Activated T-cell treated with anti-CD3 and anti-CD28 coated beads, Interleukin-2, amount 50 U/mL, for 72 hours (primary cell): ENCODE data around the gene PARL. TPM values are rescaled to one million over a fixed set of nuclear protein-coding genes. Genes with fewer than 3 reads are reported as not detected.
A peak's percentile ranks its signal among the peaks of the same experiment; 100 is the strongest.
"Not testable (repeated sequence)": the region's sequence is repeated elsewhere in the genome, so short reads cannot be mapped to it uniquely, and the experiment has no call there.

Source experiments
- ATAC-seq, 2 donors: fragments of 150-1000 bp; cut with Tn5 transposase; replicated peaks in 1 of 2; 2 replicates each; pipeline ENCODE4 v1.10.0; 2021; ENCODE audit warnings: moderate library complexity in 2 of 2, mild to moderate bottlenecking in 1 of 2
- DNase-seq, 2 donors: peaks; one replicate each; pipeline ENCODE4 v3.0.0; 2021 to 2022; ENCODE audit warnings: mixed read lengths in 1 of 2
- H3K27ac Mint-ChIP-seq: one replicate; pipeline ENCODE4 v1.8.0; 2022; ENCODE audit warnings: mild to moderate bottlenecking, moderate library complexity, mixed read lengths
- H3K27me3 Mint-ChIP-seq: one replicate; pipeline ENCODE4 v1.8.0; 2022; ENCODE audit warnings: low read depth, mixed read lengths
- H3K36me3 Mint-ChIP-seq, 2 donors: one replicate each; pipeline ENCODE4 v1.8.0; 2022; ENCODE audit warnings: mixed read lengths in 2 of 2, mild to moderate bottlenecking in 1 of 2; ENCODE audit not compliant: insufficient read depth in 2 of 2
- H3K4me1 Mint-ChIP-seq: one replicate; pipeline ENCODE4 v1.8.0; 2022; ENCODE audit warnings: low read depth, mixed read lengths
- H3K4me3 Mint-ChIP-seq, 2 donors: one replicate each; pipeline ENCODE4 v1.8.0; 2022; ENCODE audit warnings: mild to moderate bottlenecking in 2 of 2, mixed read lengths in 2 of 2, moderate library complexity in 2 of 2
- H3K9me3 Mint-ChIP-seq, 2 donors: one replicate each; pipeline ENCODE4 v1.8.0; 2022; ENCODE audit warnings: mixed read lengths in 2 of 2
- total RNA-seq, 2 donors: library from RNA; stranded (reverse); gene quantifications; one replicate each; pipeline ENCODE4 v1.2.3, GENCODE V29; 2022

Gene PARL
- total RNA-seq, 2 donors from 2014 or later: 77.3 to 92.3 TPM

DNA sequence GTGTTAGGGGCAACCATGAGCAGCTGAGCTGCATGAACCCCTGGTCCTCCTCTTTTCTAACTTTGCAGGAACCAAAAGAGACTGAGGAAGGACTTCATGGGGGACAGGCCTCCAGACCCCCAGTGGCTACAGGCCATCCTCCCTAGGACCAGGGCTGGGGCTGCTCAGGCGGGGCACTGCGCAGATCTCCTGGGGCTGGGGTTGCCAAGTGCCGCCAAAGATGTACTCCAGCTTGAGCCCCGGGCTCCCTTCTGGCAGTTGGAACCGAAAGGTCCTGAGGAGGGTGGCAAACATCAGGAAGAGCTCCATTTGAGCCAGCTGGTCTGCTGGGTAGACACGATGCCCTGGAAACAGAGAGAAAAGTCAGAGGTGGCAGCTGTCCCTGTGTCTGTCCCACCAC is 11.1 kb upstream of the PARL start:
- Mint-ChIP-seq H3K9me3 (no peaks in the 10 kb centered on the region), H3K27ac (no peak overlapping the region), H3K4me1 (peaks cover 4% of the 10 kb centered on the region), H3K27me3 (peaks cover 12% of the 10 kb centered on the region), H3K4me3 (no peak overlapping the region), H3K36me3 (no peaks in the 10 kb centered on the region)
- ATAC-seq (no peak), DNase-seq (no peak)

DNA sequence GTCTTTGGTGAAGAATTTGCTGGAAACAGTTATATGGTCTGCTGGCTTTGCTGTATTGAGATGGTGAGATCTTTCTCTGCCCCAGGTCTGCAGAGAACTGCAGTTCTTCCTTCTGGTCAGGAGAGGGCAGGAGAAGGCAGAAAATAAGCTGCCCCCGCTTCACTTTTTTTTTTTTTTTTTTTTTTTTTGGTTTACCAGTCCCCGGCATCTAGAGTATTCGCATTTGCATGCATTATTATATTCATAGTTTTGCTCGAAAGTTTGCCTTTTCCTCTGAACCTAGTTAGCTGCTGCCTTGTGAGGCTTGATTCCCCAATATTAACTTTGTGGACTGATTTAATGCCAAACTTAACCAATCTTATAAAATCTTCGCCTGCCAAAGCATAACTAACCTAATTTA is 10.6 kb upstream of the PARL start:
- peaks cover 4% of the 10 kb centered on the region for H3K4me1 Mint-ChIP-seq
- DNase-seq: peak; percentile 27 to 41
- no peak overlapping the region for H3K4me3 Mint-ChIP-seq
- peak; percentile 63 to 68 for ATAC-seq
- H3K27me3 Mint-ChIP-seq: peaks cover 12% of the 10 kb centered on the region
- H3K36me3 Mint-ChIP-seq: no peaks in the 10 kb centered on the region
- no peaks in the 10 kb centered on the region for H3K9me3 Mint-ChIP-seq
- no peak overlapping the region for H3K27ac Mint-ChIP-seq

DNA sequence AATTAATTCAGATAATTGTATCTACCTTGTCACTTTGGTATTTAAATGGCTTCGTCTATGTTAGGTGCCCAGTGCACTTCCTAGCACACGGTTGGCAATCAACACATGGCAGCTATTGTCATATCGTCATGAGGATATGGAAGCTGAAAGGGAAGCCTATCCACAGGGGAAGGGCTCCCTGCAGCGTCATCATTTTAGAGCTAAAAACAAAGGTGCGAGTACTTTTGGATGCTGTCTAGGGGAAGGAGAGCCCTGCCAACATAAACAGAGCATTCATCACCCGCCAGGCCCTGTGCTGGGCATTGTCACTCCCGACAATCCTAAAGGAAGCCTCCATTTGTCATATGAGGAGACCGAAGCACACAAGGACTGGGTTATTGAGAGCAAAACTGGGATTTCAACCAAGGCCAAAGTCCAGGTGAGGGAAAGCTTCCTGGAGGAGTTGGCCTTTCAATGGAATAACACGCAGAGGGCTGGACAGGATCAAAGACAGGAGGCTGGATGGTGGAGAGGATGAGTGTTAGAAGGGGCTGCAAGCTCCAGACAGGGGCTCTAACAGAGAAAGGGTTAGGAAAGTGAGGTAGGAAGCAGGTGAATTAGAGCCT is 8.0 kb upstream of the PARL start:
- ATAC-seq (no peak), DNase-seq (no peak)
- Mint-ChIP-seq H3K27me3 (peaks cover 12% of the 10 kb centered on the region), H3K36me3 (no peaks in the 10 kb centered on the region), H3K27ac (no peak overlapping the region), H3K9me3 (no peaks in the 10 kb centered on the region), H3K4me3 (no peak overlapping the region), H3K4me1 (peaks cover 4% of the 10 kb centered on the region)

DNA sequence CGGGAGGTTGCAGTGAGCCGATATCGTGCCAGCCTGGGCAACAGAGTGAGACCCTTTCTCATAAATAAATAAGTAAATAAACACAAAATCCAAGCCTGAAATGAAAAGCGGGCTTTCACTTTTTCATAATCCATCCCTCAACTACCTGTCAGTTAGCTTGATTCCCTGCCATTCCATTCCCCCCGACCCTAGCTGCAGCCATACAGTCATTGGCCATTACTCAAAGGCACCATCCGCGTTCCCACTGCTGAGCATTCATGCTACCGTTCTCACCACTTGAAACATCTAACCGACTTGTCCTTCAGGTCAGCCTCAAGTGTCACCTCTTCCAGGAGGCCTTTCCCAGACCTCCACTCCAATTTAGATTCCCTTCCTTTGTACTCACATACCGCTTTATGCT is 1.1 kb upstream of the PARL start:
- Mint-ChIP-seq H3K4me1 (peaks cover 33% of the 10 kb centered on the region), H3K27me3 (no peaks in the 10 kb centered on the region), H3K36me3 (peaks cover 0 to 5% of the 10 kb centered on the region in 2 donors), H3K4me3 (peak overlapping the region; percentile 52 to 66), H3K27ac (no peak overlapping the region), H3K9me3 (no peaks in the 10 kb centered on the region)
- ATAC-seq (no peak), DNase-seq (no peak)

DNA sequence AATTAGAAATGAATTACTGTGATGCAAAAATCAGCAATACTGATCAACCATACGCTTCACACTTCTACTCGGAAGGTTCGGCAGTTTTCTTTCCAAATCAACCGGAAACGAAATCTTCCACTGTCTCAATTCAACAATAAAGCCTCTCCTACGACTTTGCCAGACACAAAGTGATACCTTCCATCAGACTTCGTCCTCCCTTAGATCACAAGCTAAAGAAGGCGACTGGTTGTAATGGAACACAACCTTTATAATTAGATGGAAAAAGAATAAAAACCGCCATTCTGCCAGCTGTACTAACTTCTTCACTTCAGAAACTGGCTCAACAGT is 618 bp downstream of the PARL start:
- no peak for DNase-seq
- Mint-ChIP-seq H3K27ac (peak overlapping the region; percentile 98), H3K9me3 (no peaks in the 10 kb centered on the region), H3K27me3 (no peaks in the 10 kb centered on the region), H3K4me1 (peaks cover 41% of the 10 kb centered on the region), H3K4me3 (peak overlapping the region; percentile 93 to 99), H3K36me3 (peaks cover 0 to 5% of the 10 kb centered on the region in 2 donors)
- ATAC-seq: no peak

DNA sequence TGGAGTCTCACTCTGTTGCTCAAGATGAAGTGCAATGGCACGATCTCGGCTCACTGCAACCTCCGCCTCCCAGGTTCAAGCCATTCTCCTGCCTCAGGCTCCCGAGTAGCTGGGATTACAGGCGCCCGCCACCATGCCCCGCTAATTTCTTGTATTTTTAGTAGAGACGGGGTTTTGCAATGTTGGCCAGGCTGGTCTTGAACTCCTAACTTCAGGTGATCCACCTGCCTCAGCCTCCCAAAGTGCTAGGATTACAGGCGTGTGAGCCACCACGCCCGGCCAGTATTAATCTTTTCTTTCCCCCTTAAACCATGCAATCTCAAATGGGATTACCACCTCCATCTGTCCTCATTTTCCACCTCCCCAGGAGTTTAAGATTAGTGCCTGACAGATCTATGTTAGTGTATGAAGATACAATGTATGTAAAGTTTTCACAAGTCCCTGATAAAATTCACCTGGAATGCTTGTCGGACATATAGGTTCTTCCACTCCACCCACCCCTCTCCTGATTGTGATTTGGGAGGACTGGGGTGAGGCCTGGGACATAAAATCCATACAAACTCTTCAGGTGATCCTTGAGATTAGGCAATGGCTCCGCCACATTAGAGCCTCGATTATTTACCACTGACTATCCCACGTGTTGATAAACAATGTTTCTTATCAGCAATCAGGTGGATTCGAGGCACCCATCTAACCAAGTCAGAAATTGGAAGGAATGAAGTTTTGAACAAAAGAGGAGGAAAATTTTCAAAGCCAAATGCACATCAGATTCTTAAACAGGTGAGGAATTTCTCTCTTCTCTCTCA is 1.2 kb downstream of the PARL start:
- H3K27me3 Mint-ChIP-seq: no peaks in the 10 kb centered on the region
- no peaks in the 10 kb centered on the region for H3K9me3 Mint-ChIP-seq
- H3K27ac Mint-ChIP-seq: peak overlapping the region; percentile 98
- ATAC-seq (no peak), DNase-seq (no peak)
- peaks cover 0 to 5% of the 10 kb centered on the region in 2 donors for H3K36me3 Mint-ChIP-seq
- H3K4me1 Mint-ChIP-seq: peaks cover 46% of the 10 kb centered on the region
- peak overlapping the region; percentile 93 to 99 for H3K4me3 Mint-ChIP-seq

DNA sequence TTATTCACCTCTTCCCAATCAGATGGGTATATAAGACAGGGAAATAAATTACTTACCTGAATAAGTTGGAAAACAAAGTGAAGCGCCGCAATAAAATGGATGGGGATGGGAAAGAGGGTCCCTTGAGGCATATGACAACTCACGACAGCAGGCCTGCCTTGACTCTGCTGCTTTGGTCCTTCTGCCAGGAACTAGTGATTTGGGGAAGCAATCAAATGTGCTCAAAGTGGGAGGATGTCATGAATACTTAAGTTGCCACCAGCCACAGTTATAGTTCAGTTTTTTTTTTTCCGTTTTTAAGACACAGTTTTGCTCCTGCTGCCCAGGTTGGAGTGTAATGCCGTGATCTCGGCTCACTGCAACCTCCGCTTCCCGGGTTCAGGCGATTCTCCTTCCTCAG is 4.6 kb downstream of the PARL start:
- DNase-seq (no peak), ATAC-seq (no peak)
- H3K27me3 Mint-ChIP-seq: no peaks in the 10 kb centered on the region
- no peak overlapping the region for H3K4me3 Mint-ChIP-seq
- H3K4me1 Mint-ChIP-seq: peaks cover 54% of the 10 kb centered on the region
- peaks cover 0 to 9% of the 10 kb centered on the region in 2 donors for H3K36me3 Mint-ChIP-seq
- H3K9me3 Mint-ChIP-seq: no peaks in the 10 kb centered on the region
- no peak overlapping the region for H3K27ac Mint-ChIP-seq

DNA sequence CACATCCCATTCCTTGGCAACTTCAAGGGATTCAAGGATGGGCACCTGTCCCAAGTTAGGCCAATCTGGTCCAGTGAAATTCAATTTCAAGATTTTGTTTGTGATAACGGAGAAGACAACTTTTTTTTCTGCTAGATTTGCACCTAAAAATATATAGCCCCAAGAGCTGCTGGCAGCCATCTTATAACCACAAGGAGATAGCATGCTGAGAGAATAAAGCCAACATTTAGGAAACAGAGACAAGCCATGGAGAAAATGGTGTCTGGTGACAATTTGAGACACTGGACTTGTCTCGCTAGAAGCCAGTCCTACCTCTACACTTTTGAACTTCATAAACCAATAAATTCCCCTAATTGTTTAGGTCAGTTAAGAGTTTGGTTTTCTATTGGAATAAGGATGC is 5.4 kb downstream of the PARL start:
- H3K27me3 Mint-ChIP-seq: no peaks in the 10 kb centered on the region
- no peak for DNase-seq
- no peak for ATAC-seq
- peaks cover 54% of the 10 kb centered on the region for H3K4me1 Mint-ChIP-seq
- H3K4me3 Mint-ChIP-seq: no peak overlapping the region
- H3K27ac Mint-ChIP-seq: no peak overlapping the region
- H3K9me3 Mint-ChIP-seq: no peaks in the 10 kb centered on the region
- peaks cover 0 to 9% of the 10 kb centered on the region in 2 donors for H3K36me3 Mint-ChIP-seq

DNA sequence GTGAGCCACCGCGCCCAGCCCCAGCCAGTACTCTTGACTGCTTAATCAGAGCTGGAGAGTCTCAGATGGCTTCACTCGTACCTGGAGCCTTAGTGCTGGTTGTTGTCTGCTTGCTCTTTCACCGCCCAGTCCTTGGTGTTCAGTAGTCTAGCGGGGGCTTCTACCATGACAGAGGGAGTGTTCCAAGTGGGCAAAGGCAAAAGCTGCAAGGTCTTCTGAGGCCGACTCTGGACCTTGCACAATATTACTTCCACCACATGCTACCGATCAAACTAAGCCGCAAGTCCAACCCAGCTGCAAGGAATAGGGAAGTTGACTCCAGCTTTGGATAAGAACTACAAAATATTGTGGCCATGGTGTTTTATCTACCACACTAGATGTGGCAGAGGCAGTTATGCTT is 6.6 kb downstream of the PARL start:
- Mint-ChIP-seq H3K27ac (no peak overlapping the region), H3K9me3 (no peaks in the 10 kb centered on the region), H3K27me3 (no peaks in the 10 kb centered on the region), H3K36me3 (peaks cover 0 to 5% of the 10 kb centered on the region in 2 donors), H3K4me1 (peaks cover 44% of the 10 kb centered on the region), H3K4me3 (no peak overlapping the region)
- ATAC-seq (no peak), DNase-seq (no peak)

DNA sequence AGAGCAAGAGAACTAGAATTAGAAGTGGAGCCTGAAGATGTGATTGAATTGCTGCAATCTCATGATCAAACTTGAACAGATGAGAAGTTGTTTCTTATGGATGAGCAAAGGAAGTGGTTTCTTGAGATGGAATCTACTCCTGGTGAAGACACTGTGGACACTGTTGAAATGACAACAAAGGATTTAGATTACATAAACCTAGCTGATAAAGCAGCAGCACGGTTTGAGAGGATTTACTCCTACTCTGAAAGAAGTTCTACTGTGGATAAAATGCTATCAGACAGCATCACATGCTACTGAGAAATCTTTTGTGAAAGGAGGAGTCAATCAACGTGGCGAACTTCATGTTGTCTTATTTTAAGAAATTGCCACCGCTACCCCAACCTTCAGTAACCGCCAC is 7.5 kb downstream of the PARL start:
- not testable (repeated sequence) for H3K4me3 Mint-ChIP-seq, H3K27me3 Mint-ChIP-seq, H3K27ac Mint-ChIP-seq, H3K36me3 Mint-ChIP-seq, ATAC-seq, DNase-seq, H3K9me3 Mint-ChIP-seq
- H3K4me1 Mint-ChIP-seq: peaks cover 44% of the 10 kb centered on the region

DNA sequence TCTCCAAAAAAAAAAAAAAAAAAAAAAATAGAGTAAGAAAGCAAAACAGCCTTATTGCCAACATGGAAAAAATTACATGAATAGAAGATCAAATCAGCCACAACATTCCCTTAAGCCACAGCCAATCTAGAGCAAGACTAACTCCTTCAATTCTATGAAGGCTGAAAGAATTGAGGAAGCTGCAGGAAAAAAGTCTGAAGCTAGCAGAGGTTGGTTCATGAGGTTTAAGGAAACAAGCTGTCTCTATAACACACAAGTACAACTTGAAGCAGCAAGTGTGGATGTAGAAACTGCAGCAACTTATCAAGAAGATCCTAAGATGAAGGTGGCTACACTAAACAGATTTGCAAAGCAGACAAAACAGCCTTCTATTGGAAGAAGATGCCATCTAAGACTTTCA is 9.3 kb downstream of the PARL start:
- H3K9me3 Mint-ChIP-seq: no peaks in the 10 kb centered on the region
- H3K27me3 Mint-ChIP-seq: no peaks in the 10 kb centered on the region
- H3K36me3 Mint-ChIP-seq: peaks cover 0 to 7% of the 10 kb centered on the region in 2 donors
- H3K27ac Mint-ChIP-seq: no peak overlapping the region
- DNase-seq: no peak
- peaks cover 45% of the 10 kb centered on the region for H3K4me1 Mint-ChIP-seq
- H3K4me3 Mint-ChIP-seq: no peak overlapping the region
- ATAC-seq: no peak

DNA sequence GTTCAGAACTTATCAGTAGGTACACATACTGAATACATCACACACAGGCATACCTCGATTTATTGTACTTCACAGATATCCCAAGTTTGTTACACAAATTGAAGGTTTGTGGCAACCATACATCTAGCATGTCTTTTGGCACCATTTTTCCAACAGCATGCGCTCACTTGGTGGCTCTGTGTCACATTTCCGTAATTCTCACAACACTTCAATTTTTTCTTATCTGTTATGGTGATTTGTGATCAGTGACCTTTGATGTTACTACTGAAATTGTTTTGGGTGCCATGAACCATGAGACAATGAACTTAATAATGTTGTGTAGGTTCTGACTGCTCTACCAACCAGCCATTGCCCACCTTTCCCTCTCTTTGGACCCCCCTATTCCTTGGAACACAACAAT is 10.8 kb downstream of the PARL start:
- H3K4me3 Mint-ChIP-seq: no peak overlapping the region
- DNase-seq (no peak), ATAC-seq (no peak)
- H3K27me3 Mint-ChIP-seq: no peaks in the 10 kb centered on the region
- H3K36me3 Mint-ChIP-seq: peaks cover 0 to 7% of the 10 kb centered on the region in 2 donors
- H3K4me1 Mint-ChIP-seq: peaks cover 40% of the 10 kb centered on the region
- H3K27ac Mint-ChIP-seq: no peak overlapping the region
- no peaks in the 10 kb centered on the region for H3K9me3 Mint-ChIP-seq

DNA sequence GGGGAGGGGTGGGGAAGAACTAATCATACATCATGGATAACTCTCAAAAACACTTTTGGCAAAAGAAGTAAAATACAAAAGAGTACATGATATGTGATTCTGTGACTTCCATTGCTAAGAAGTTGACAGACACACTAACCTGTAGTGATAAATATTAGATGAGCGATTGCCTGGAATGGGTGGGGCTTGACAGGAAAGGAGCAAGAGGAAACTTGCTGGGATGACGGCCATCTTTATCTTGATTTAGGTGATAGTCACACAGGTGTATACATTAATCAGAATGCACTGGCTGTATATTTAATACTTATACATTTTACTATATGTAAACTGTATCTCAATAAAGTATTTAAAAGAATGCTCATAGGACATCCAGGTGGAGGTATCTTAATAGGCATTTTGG is 13.1 kb downstream of the PARL start:
- DNase-seq: no peak
- no peak for ATAC-seq
- no peak overlapping the region for H3K27ac Mint-ChIP-seq
- H3K4me3 Mint-ChIP-seq: no peak overlapping the region
- peaks cover 2 to 3% of the 10 kb centered on the region in 2 donors for H3K36me3 Mint-ChIP-seq
- peaks cover 23% of the 10 kb centered on the region for H3K4me1 Mint-ChIP-seq
- no peaks in the 10 kb centered on the region for H3K27me3 Mint-ChIP-seq
- no peaks in the 10 kb centered on the region for H3K9me3 Mint-ChIP-seq

DNA sequence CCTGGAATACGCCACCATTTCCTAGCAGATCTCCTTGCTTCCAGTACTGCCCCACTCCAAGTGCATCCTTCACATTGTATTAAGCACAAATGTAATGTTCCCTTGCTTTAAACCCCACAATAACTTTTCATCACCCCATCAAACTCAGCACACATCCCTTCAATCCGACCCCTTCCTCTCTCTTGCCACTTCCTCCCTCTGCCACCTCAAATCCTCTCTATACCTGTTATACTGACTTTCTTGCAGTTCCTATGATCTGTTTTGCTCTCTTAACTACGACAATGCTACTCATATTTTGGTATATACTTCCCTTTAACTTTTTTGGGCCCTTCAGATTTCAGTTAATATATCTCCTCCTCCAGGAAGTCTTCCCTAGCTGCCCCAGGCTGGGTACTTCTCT is 14.1 kb downstream of the PARL start:
- no peak for DNase-seq
- Mint-ChIP-seq H3K36me3 (peaks cover 2 to 4% of the 10 kb centered on the region in 2 donors), H3K27ac (peak overlapping the region; percentile 55), H3K4me3 (no peak overlapping the region), H3K9me3 (no peaks in the 10 kb centered on the region), H3K4me1 (peaks cover 22% of the 10 kb centered on the region), H3K27me3 (no peaks in the 10 kb centered on the region)
- ATAC-seq: no peak
